K562 (cell line): ENCODE measurements around the gene POLN. TPM values are rescaled to one million over a fixed set of nuclear protein-coding genes. Genes with fewer than 3 reads are reported as not detected.

ENCODE experiments used
- ATAC-seq: fragments of 200-7000 bp; cut with Tn5 transposase; 3 replicates; pipeline ENCODE4 v1.9.1; 2020; ENCODE audit warnings: moderate library complexity
- BruUV-seq: library from RNA; stranded (reverse); fragments of 400-500 nt; replicated peaks from 2 replicates; lab custom pipeline; 2021; lab: Mats Ljungman, UMichigan
- CTCF ChIA-PET: fragments of 300-600 bp; formaldehyde crosslinking; extraction: SDS; loops from one replicate; lab custom pipeline; 2021; ENCODE audit warnings: low intra/inter-chr PET ratio; lab: Yijun Ruan, JAX
- POLR2A ChIA-PET: fragments of 300-600, 350-650 bp; sonication (Branson Sonifier 250); formaldehyde crosslinking; extraction: SDS; loops from one replicate; lab custom pipeline; 2021; ENCODE audit warnings: antibody characterized with exemption, inconsistent platforms; lab: Yijun Ruan, JAX
- DNase-seq, 4 experiments: peaks; one replicate each; pipeline versions ENCODE4 v3.0.0 to v3.0.0-alpha.2; 2011 to 2018; ENCODE audit warnings: low spot score in 3 of 4, mixed read lengths in 3 of 4; ENCODE audit errors: extremely low read depth in 1 of 4
- FAIRE-seq: peaks from 2 replicates; lab custom pipeline; 2011; peaks lifted over from hg19 to GRCh38; lab: Jason Lieb, UNC
- H2AFZ ChIP-seq: 2 replicates; pipeline ENCODE4 v1.6.0; 2011; ENCODE audit warnings: low read depth, low read length, control low read depth, inconsistent platforms
- H3K27ac ChIP-seq: fragments of 200-600 bp; 3 replicates; pipeline ENCODE4 v1.8.0; 2011; ENCODE audit warnings: low read depth, mild to moderate bottlenecking, control low read depth, inconsistent platforms, low read length, moderate library complexity, mixed read lengths; ENCODE audit errors: extremely low read depth
- H3K27me3 ChIP-seq, 2 experiments: fragments of 300-600 bp in 1 of 2; 2 replicates in 1 of 2; 3 replicates in 1 of 2; pipeline versions ENCODE4 v1.6.0 to v1.8.0; 2011; ENCODE audit warnings: inconsistent platforms in 2 of 2, low read length in 2 of 2, mild to moderate bottlenecking in 1 of 2, mixed read lengths in 1 of 2, moderate library complexity in 1 of 2; ENCODE audit not compliant: control insufficient read depth in 2 of 2, insufficient read depth in 2 of 2
- H3K36me3 ChIP-seq: fragments of 300-600 bp; 3 replicates; pipeline ENCODE4 v1.8.0; 2011; ENCODE audit warnings: mild to moderate bottlenecking, low read length, inconsistent platforms; ENCODE audit not compliant: control insufficient read depth, insufficient read depth
- H3K4me1 ChIP-seq, 2 experiments: fragments of 200-600 bp in 1 of 2; replicated peaks in 1 of 2; 2 replicates in 1 of 2; 3 replicates in 1 of 2; pipeline versions ENCODE4 v1.5.1 to v1.8.0; 2011; ENCODE audit warnings: inconsistent platforms in 2 of 2, low read length in 2 of 2, mild to moderate bottlenecking in 1 of 2, mixed read lengths in 1 of 2, moderate library complexity in 1 of 2; ENCODE audit not compliant: control insufficient read depth in 2 of 2, insufficient read depth in 2 of 2
- H3K4me2 ChIP-seq: 2 replicates; pipeline ENCODE4 v1.6.1; 2011; ENCODE audit warnings: low read length, control low read depth, inconsistent platforms, mixed read lengths; ENCODE audit not compliant: insufficient read depth
- H3K4me3 ChIP-seq: fragments of 200-600 bp; sonication (generic), shearing (Covaris generic); 2 replicates; pipeline ENCODE4 v1.5.1; 2016; ENCODE audit warnings: control low read depth, inconsistent platforms
- H3K79me2 ChIP-seq: fragments of 200-600 bp; 3 replicates; pipeline ENCODE4 v1.8.0; 2011; ENCODE audit warnings: low read length, inconsistent platforms; ENCODE audit not compliant: control insufficient read depth, insufficient read depth
- H3K9ac ChIP-seq, 2 experiments: 2 replicates each; pipeline versions ENCODE4 v1.6.0 to v1.6.1; 2011; ENCODE audit warnings: low read depth in 2 of 2, low read length in 2 of 2, control low read depth in 1 of 2, inconsistent platforms in 1 of 2, mild to moderate bottlenecking in 1 of 2, mixed read lengths in 1 of 2; ENCODE audit not compliant: insufficient read depth in 1 of 2
- H3K9me1 ChIP-seq: one replicate; pipeline ENCODE4 v1.6.0; 2011; ENCODE audit warnings: inconsistent platforms, mild to moderate bottlenecking, low read length, moderate library complexity; ENCODE audit not compliant: control insufficient read depth, insufficient read depth
- H3K9me3 ChIP-seq: replicated peaks from 2 replicates; pipeline ENCODE4 v1.5.1; 2011; ENCODE audit warnings: low read depth, low read length, inconsistent platforms; ENCODE audit not compliant: control insufficient read depth, insufficient read depth
- H4K20me1 ChIP-seq: replicated peaks from 2 replicates; pipeline ENCODE4 v1.6.1; 2011; ENCODE audit warnings: low read length, inconsistent platforms, mixed read lengths; ENCODE audit not compliant: control insufficient read depth, insufficient read depth
- JUND ChIP-seq, 2 experiments: IDR thresholded peaks; 2 replicates in 1 of 2; 3 replicates in 1 of 2; pipeline ENCODE4 v1.6.1; 2011; ENCODE audit warnings: borderline replicate concordance in 2 of 2, low read depth in 2 of 2, low read length in 2 of 2, improper control_type of control experiment in 1 of 2, missing biosample characterization in 1 of 2, missing genetic modification characterization in 1 of 2, missing genetic modification reagents in 1 of 2
- RBBP5 ChIP-seq: fragments of 200-600 bp; sonication (generic); IDR thresholded peaks from 2 replicates; pipeline ENCODE4 v1.6.1; 2012; ENCODE audit warnings: borderline replicate concordance, mild to moderate bottlenecking, low read length, control low read depth, inconsistent platforms; ENCODE audit not compliant: insufficient read depth, poor library complexity, severe bottlenecking
- SAP30 ChIP-seq: fragments of 200-600 bp; sonication (generic); IDR thresholded peaks from 2 replicates; pipeline ENCODE4 v1.6.1; 2012; ENCODE audit warnings: borderline replicate concordance, low read depth, mild to moderate bottlenecking, moderate library complexity, low read length, control low read depth, inconsistent platforms; ENCODE audit not compliant: insufficient read depth, poor library complexity, severe bottlenecking
- SIN3A ChIP-seq, 2 experiments: fragments of 150-350 bp in 1 of 2; IDR thresholded peaks; 2 replicates each; pipeline ENCODE4 v1.6.1; 2011 to 2016; ENCODE audit warnings: borderline replicate concordance in 2 of 2, low read depth in 2 of 2, low read length in 2 of 2, mild to moderate bottlenecking in 2 of 2, moderate library complexity in 2 of 2; ENCODE audit not compliant: control insufficient read depth in 1 of 2
- ZNF23 ChIP-seq: fragments of 250-450 bp; sonication (Bioruptor Pico); IDR thresholded peaks from 2 replicates; pipeline ENCODE4 v1.4.0; 2020; ENCODE audit warnings: mild to moderate bottlenecking
- WGBS: fragments of 100-300 bp; shearing (Covaris generic); methylation state at CpG from one replicate; pipeline ENCODE4 v1.1.6; 2016; ENCODE audit warnings: low coverage, mixed read lengths; ENCODE audit not compliant: insufficient coverage; ENCODE audit errors: missing lambda C conversion rate; 5-methylcytosine and 5-hydroxymethylcytosine counted together
- in situ Hi-C: fragments of 300-500 bp; cut with MboI; formaldehyde crosslinking; loops from 4 replicates; pipeline ENCODE4 v1.15.0; 2018; ENCODE audit warnings: inconsistent platforms, mixed read lengths
- intact Hi-C: fragments of 100-400 bp; cut with micrococcal nuclease; formaldehyde crosslinking; loops from 2 replicates; pipeline ENCODE4 v1.14.2; 2022
- polyA plus RNA-seq, 8 experiments: library from polyadenylated mRNA; depleted of rRNA in 4 of 8; stranded (reverse) in 5 of 8; unstranded in 3 of 8; fragments of >200 nt; fragmentation: Nextera tagmentation in 2 of 8; fragmentation: Illumina TruSeq in 1 of 8; extraction: Ambion mirVana in 2 of 8; extraction: Trizol in 1 of 8; gene quantifications; 2 replicates each; pipeline versions ENCODE4 v1.2.1 to v1.2.3, GENCODE V29; 2011 to 2014; ENCODE audit warnings: inconsistent platforms in 1 of 8, missing spikeins in 1 of 8
- total RNA-seq, 7 experiments: library from RNA; depleted of rRNA in 6 of 7; stranded (reverse); fragments of >200 nt in 6 of 7; fragmentation: Illumina TruSeq in 2 of 7; extraction: Trizol in 2 of 7; gene quantifications; 2 replicates each; pipeline versions ENCODE4 v1.2.1 to v1.2.3, GENCODE V29; 2011 to 2021; ENCODE audit warnings: low replicate concordance in 1 of 7
- TF ChIP-seq, protein P1 (sequence below): fragments of 150-350 bp; IDR thresholded peaks from 2 replicates; pipeline ENCODE4 v1.6.1; 2014; ENCODE audit warnings: low read depth, mild to moderate bottlenecking, low read length, borderline replicate concordance
- TF ChIP-seq, protein P2 (sequence below): fragments of 250-450 bp; sonication (Bioruptor Pico); IDR thresholded peaks from 2 replicates; pipeline ENCODE4 v1.4.0; 2020; ENCODE audit warnings: mild to moderate bottlenecking
- TF ChIP-seq, protein P3 (sequence below): fragments of 450-650 bp; IDR thresholded peaks from 2 replicates; pipeline ENCODE4 v1.6.1; 2016; ENCODE audit warnings: missing biosample characterization, missing genetic modification characterization
- TF ChIP-seq, protein P4 (sequence below): fragments of 450-650 bp; IDR thresholded peaks from one replicate; pipeline ENCODE4 v1.6.1; 2018; ENCODE audit warnings: mild to moderate bottlenecking, moderate library complexity; ENCODE audit not compliant: partially characterized antibody

POLN gene
- total and polyA plus RNA-seq, 9 of the 15 experiments (the other 6 are each of a cell fraction or from before 2014, with no cell fraction given): 0.08 to 0.91 (median 0.32) TPM

DNA sequence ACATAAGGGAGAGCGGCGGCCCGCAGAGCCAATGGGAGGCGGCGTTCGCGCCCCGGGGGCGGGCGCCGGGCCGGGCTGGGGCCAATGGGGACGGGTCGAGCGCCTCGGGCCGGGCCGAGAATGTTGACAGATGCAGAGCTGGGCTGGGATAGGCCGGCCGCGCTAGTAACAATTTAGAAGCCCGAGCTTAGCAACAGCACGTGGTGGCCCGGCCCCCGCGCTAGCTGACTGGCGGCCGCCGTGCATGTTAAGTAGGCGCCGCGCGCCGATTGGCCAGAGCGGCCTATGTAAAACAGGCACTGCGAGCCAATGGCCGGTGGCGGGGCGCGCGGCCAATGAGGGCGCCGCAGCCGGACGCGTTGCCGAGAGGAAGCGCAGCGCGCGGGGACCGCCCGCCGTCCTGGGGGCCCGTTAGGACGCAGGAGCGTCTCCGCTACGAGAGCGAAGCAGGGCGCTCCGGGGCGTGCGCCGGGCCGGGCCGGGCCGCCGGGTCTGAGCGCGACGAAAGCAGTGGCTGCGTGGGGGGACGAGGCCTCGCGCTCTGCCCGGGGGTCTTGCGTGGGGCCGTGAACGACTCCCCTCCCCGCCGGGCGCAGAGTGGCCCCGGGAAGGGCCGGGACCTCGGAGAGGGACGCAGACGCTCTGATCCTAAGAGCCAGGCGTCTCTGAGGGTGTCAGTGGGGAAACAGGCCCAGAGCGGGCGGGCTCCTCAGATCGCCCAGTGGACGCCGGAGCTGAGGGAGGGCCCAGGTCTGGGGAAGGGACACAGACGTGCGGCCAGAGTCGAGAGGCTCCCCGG, 20.4 kb upstream of the POLN start (continued):
- peak; percentile 86 for TF ChIP-seq SAP30

DNA sequence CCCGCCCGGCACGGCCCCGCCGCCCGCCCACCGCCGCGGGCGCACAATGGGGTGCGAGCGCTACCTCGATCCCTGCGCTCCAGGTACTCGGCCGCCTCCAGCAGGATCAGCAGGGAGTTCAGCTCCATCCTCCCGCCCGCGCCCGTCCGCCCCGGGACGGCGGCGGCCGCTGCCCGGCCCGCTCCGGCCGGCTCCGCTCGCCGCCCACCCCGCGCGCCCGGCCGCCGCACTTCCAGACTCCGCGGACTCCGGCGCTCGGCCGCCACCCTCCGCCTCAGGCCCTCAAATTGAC, 19.9 kb upstream of the POLN start, which contains the start of gene MXD4:
Gene MXD4, minus strand, starts transcription at position 257 of the 292 bp plus-strand sequence. Its CDS starts 129 bp downstream, at position 128.
- H3K4me1 ChIP-seq: peaks cover 11 to 78% of the 10 kb centered on the region in 2 experiments; a peak in 4 of 5 replicates
- in situ Hi-C loops (no loop called here), intact Hi-C loops (loop anchor here (5.0 kb wide), 1 partner anchor 156 kb away; the partner anchor contains the start of genes CFAP99 and ZFYVE28)
- no peaks in the 10 kb centered on the region for H3K36me3 ChIP-seq
- WGBS: 2% methylated on average over 11 of the region's 46 CpGs
- H2AFZ ChIP-seq: peak within 1 kb of the TSS; percentile 90
- no peaks in the 10 kb centered on the region for H3K27me3 ChIP-seq
- DNase-seq: no peak
- POLR2A ChIA-PET: interaction anchor here (0.6 to 1.1 kb wide), 5 partner anchors 10 to 298 kb away, joined by 3 to 9 read pairs (median 3); no protein-coding TSS in a partner anchor
- H3K79me2 ChIP-seq: peaks cover 5% of the 10 kb centered on the region; the same call in 1 of the 3 replicates
- CTCF ChIA-PET: no interaction called here
- peak within 1 kb of the TSS; percentile 86 for H3K4me2 ChIP-seq
- H3K9me1 ChIP-seq: no peaks in the 10 kb centered on the region
- no peak for FAIRE-seq
- H3K27ac ChIP-seq: peak within 1 kb of the TSS; percentile 87
- peak within 1 kb of the TSS; percentile 71 for H3K4me3 ChIP-seq
- no peaks in the 10 kb centered on the region for H3K9me3 ChIP-seq
- no peak for ATAC-seq
- no TSS peak for BruUV-seq
- H4K20me1 ChIP-seq: no peaks in the 10 kb centered on the region
- H3K9ac ChIP-seq: peak within 1 kb of the TSS; percentile 82 to 93
- TF ChIP-seq, protein P1, sequence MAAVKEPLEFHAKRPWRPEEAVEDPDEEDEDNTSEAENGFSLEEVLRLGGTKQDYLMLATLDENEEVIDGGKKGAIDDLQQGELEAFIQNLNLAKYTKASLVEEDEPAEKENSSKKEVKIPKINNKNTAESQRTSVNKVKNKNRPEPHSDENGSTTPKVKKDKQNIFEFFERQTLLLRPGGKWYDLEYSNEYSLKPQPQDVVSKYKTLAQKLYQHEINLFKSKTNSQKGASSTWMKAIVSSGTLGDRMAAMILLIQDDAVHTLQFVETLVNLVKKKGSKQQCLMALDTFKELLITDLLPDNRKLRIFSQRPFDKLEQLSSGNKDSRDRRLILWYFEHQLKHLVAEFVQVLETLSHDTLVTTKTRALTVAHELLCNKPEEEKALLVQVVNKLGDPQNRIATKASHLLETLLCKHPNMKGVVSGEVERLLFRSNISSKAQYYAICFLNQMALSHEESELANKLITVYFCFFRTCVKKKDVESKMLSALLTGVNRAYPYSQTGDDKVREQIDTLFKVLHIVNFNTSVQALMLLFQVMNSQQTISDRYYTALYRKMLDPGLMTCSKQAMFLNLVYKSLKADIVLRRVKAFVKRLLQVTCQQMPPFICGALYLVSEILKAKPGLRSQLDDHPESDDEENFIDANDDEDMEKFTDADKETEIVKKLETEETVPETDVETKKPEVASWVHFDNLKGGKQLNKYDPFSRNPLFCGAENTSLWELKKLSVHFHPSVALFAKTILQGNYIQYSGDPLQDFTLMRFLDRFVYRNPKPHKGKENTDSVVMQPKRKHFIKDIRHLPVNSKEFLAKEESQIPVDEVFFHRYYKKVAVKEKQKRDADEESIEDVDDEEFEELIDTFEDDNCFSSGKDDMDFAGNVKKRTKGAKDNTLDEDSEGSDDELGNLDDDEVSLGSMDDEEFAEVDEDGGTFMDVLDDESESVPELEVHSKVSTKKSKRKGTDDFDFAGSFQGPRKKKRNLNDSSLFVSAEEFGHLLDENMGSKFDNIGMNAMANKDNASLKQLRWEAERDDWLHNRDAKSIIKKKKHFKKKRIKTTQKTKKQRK: no peak
- peak; percentile 47 for TF ChIP-seq RBBP5
- TF ChIP-seq, protein P2, sequence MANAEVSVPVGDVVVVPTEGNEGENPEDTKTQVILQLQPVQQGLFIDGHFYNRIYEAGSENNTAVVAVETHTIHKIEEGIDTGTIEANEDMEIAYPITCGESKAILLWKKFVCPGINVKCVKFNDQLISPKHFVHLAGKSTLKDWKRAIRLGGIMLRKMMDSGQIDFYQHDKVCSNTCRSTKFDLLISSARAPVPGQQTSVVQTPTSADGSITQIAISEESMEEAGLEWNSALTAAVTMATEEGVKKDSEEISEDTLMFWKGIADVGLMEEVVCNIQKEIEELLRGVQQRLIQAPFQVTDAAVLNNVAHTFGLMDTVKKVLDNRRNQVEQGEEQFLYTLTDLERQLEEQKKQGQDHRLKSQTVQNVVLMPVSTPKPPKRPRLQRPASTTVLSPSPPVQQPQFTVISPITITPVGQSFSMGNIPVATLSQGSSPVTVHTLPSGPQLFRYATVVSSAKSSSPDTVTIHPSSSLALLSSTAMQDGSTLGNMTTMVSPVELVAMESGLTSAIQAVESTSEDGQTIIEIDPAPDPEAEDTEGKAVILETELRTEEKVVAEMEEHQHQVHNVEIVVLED: no peak
- TF ChIP-seq ZNF23 (CRISPR knock-in tag): no peak
- TF ChIP-seq, protein P3, sequence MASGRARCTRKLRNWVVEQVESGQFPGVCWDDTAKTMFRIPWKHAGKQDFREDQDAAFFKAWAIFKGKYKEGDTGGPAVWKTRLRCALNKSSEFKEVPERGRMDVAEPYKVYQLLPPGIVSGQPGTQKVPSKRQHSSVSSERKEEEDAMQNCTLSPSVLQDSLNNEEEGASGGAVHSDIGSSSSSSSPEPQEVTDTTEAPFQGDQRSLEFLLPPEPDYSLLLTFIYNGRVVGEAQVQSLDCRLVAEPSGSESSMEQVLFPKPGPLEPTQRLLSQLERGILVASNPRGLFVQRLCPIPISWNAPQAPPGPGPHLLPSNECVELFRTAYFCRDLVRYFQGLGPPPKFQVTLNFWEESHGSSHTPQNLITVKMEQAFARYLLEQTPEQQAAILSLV (tag): no peak
- TF ChIP-seq, protein P4, sequence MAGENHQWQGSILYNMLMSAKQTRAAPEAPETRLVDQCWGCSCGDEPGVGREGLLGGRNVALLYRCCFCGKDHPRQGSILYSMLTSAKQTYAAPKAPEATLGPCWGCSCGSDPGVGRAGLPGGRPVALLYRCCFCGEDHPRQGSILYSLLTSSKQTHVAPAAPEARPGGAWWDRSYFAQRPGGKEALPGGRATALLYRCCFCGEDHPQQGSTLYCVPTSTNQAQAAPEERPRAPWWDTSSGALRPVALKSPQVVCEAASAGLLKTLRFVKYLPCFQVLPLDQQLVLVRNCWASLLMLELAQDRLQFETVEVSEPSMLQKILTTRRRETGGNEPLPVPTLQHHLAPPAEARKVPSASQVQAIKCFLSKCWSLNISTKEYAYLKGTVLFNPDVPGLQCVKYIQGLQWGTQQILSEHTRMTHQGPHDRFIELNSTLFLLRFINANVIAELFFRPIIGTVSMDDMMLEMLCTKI: no peak
- TF ChIP-seq SIN3A (IDR thresholded peaks at IDR 0.05; ENCODE audit: borderline replicate concordance in 2 of 2, control insufficient read depth in 1 of 2, low read depth in 2 of 2, low read length in 2 of 2): 0 out of 4 replicates have a peak, but pooled peaks of 1 of the 2 experiments have one; percentile 21
- no peak for TF ChIP-seq JUND (IDR thresholded peaks at IDR 0.05; ENCODE audit: borderline replicate concordance, low read depth, low read length)
- no peak for TF ChIP-seq JUND (tag; IDR thresholded peaks at IDR 0.05; ENCODE audit: borderline replicate concordance, low read depth, low read length)
